Tibial artery (tissue), 4 donors: ENCODE data around the gene CPZ.

Experiments used
- DNase-seq, 2 donors: peaks; one replicate each; pipeline ENCODE4 v3.0.0-alpha.2; 2019
- H3K27ac ChIP-seq, 2 donors: fragments of 200-600 bp; sonication (generic) in 1 of 2; 1 replicate in 1 of 2; 2 replicates in 1 of 2; pipeline ENCODE4 v1.5.1; 2018 to 2019; ENCODE audit warnings: mild to moderate bottlenecking in 1 of 2
- H3K27me3 ChIP-seq, 2 donors: fragments of 200-600 bp; sonication (generic) in 1 of 2; one replicate each; pipeline versions ENCODE4 v1.5.1 to v1.6.0; 2016 to 2019
- H3K36me3 ChIP-seq, 3 donors: fragments of 200-600 bp; sonication (generic) in 2 of 3; one replicate each; pipeline ENCODE4 v1.5.1; 2016 to 2019; ENCODE audit warnings: mild to moderate bottlenecking in 2 of 3
- H3K4me1 ChIP-seq, 4 donors: fragments of 200-600 bp; sonication (generic) in 2 of 4; 1 replicate in 3 of 4; 2 replicates in 1 of 4; pipeline ENCODE4 v1.5.1; 2016 to 2019
- H3K4me3 ChIP-seq, 2 donors: fragments of 200-600 bp; sonication (generic) in 1 of 2; 1 replicate in 1 of 2; 2 replicates in 1 of 2; pipeline ENCODE4 v1.5.1; 2018 to 2019; ENCODE audit warnings: mild to moderate bottlenecking in 2 of 2
- H3K9me3 ChIP-seq, 3 donors: fragments of 200-600 bp; sonication (generic) in 1 of 3; one replicate each; pipeline ENCODE4 v1.5.1; 2016 to 2019
- CTCF ChIP-seq, 2 experiments: fragments of 200-600 bp in 1 of 2; fragments of 450-650 bp in 1 of 2; IDR thresholded peaks; one replicate each; pipeline ENCODE4 v1.5.1; 2017 to 2019; ENCODE audit warnings: antibody characterized with exemption in 2 of 2, mild to moderate bottlenecking in 1 of 2, moderate library complexity in 1 of 2
- intact Hi-C: fragments of 100-400 bp; cut with DNase I; formaldehyde crosslinking; loops from one replicate; pipeline ENCODE4 v1.15.0; 2023; ENCODE audit warnings: low total_unique reads

Gene CPZ

GRCh38 chr4:8568068-8568668 lies 24.4 kb upstream of the CPZ start:
- Histone ChIP-seq H3K4me1 (no peaks in the 10 kb centered on the region), H3K4me3 (no peak overlapping the region), H3K9me3 (no peaks in the 10 kb centered on the region), H3K36me3 (no peaks in the 10 kb centered on the region), H3K27ac (no peak overlapping the region), H3K27me3 (no peaks in the 10 kb centered on the region)
- DNase-seq: no peak
- intact Hi-C loops: no loop called here
- no peak for TF ChIP-seq CTCF (IDR thresholded peaks at IDR 0.05)

- Histone ChIP-seq H3K27me3 (peaks cover 0 to under 1% of the 10 kb centered on the region in 2 donors), H3K4me1 (no peaks in the 10 kb centered on the region), H3K4me3 (no peak overlapping the region), H3K36me3 (no peaks in the 10 kb centered on the region), H3K9me3 (no peaks in the 10 kb centered on the region), H3K27ac (no peak overlapping the region)
- TF ChIP-seq CTCF (IDR thresholded peaks at IDR 0.05): no peak
- no peak for DNase-seq
- intact Hi-C loops: no loop called here
Measured at GRCh38 chr4:8570201-8570600, 22.4 kb upstream of the CPZ start.

- DNase-seq: peak in 1 of 2 donors; percentile 28
- H3K27ac ChIP-seq: no peak overlapping the region
- no peak overlapping the region for H3K4me3 ChIP-seq
- H3K9me3 ChIP-seq: no peaks in the 10 kb centered on the region
- H3K4me1 ChIP-seq: no peaks in the 10 kb centered on the region
- TF ChIP-seq CTCF (IDR thresholded peaks at IDR 0.05): no peak
- intact Hi-C loops: no loop called here
- H3K27me3 ChIP-seq: peaks cover 0 to 2% of the 10 kb centered on the region in 2 donors
- no peaks in the 10 kb centered on the region for H3K36me3 ChIP-seq
Measured at GRCh38 chr4:8571702-8572685, 20.6 kb upstream of the CPZ start.

GRCh38 chr4:8573266-8573665 lies 19.3 kb upstream of the CPZ start:
- H3K9me3 ChIP-seq: no peaks in the 10 kb centered on the region
- H3K27me3 ChIP-seq: peaks cover 0 to 8% of the 10 kb centered on the region in 2 donors
- no peak overlapping the region for H3K27ac ChIP-seq
- no peaks in the 10 kb centered on the region for H3K36me3 ChIP-seq
- TF ChIP-seq CTCF (IDR thresholded peaks at IDR 0.05): no peak
- no peaks in the 10 kb centered on the region for H3K4me1 ChIP-seq
- no peak overlapping the region for H3K4me3 ChIP-seq
- peak in 1 of 2 donors; percentile 9 for DNase-seq
- intact Hi-C loops: no loop called here

- Histone ChIP-seq H3K4me3 (no peak overlapping the region), H3K27me3 (peaks cover 0 to 24% of the 10 kb centered on the region in 2 donors), H3K4me1 (peaks cover 0 to under 1% (median 0%) of the 10 kb centered on the region in 4 donors), H3K36me3 (no peaks in the 10 kb centered on the region), H3K27ac (no peak overlapping the region), H3K9me3 (no peaks in the 10 kb centered on the region)
- intact Hi-C loops: no loop called here
- DNase-seq: peak in 1 of 2 donors; percentile 37
- no peak for TF ChIP-seq CTCF (IDR thresholded peaks at IDR 0.05)
Measured at GRCh38 chr4:8574796-8575370, 17.7 kb upstream of the CPZ start.
